ENCODE data around the gene GPX7. TPM values are rescaled to one million over a fixed set of nuclear protein-coding genes. Genes with fewer than 3 reads are reported as not detected.

The GPX7 gene
- total and polyA plus RNA-seq, 5 experiments from 2014 or later, result 25.0 to 34.5 (median 30.3) TPM

DNA sequence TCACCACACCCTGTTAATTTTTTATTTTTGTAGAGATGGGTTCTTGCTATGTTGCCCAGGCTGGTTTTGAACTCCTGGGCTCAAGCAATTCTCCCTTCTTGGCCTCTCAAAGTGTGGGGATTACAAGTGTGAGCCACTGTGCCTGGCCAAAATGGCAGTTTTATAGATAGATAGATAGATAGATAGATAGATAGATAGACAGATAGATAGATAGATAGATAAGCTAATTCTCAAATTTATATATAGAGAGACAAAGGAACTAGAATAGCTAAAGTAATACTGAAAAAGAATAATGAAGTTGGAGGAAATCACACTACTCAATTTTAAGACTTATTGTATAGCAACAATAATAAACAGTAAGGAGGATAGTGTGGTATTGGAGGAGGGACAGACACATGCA lies 51.9 kb downstream of the GPX7 start:
- Mint-ChIP-seq H3K27ac (peak overlapping the region in 9 of 10 donors; percentile 4 to 87 (median 56)), H3K36me3 (peaks cover 6 to 76% (median 13%) of the 10 kb centered on the region in 3 donors), H3K4me3 (no peak overlapping the region), H3K9me3 (no peaks in the 10 kb centered on the region), H3K4me1 (peaks cover 14 to 44% (median 21%) of the 10 kb centered on the region in 4 donors), H3K27me3 (no peaks in the 10 kb centered on the region)
- POLR2A ChIA-PET, result interaction anchor here (1.1 to 1.5 kb wide), 2 partner anchors 13 to 16 kb away, joined by 3 to 4 read pairs; no protein-coding TSS in a partner anchor
- DNase-seq (no peak), ATAC-seq (no peak)

- POLR2A ChIA-PET, result interaction anchor here (0.6 to 5.7 kb wide), 4 partner anchors 8 to 230 kb away, joined by 4 to 33 read pairs (median 7); partner anchors contain the start of genes SHISAL2A and TUT4
- ATAC-seq (no peak), DNase-seq (no peak)
- H3K9me3 Mint-ChIP-seq, result no peaks in the 10 kb centered on the region
- H3K27ac Mint-ChIP-seq, result peak overlapping the region in 9 of 10 donors; percentile 15 to 84 (median 68)
- H3K4me3 Mint-ChIP-seq, result no peak overlapping the region
- H3K4me1 Mint-ChIP-seq, result peaks cover 10 to 35% (median 20%) of the 10 kb centered on the region in 4 donors
- peaks cover 6 to 60% (median 12%) of the 10 kb centered on the region in 3 donors for H3K36me3 Mint-ChIP-seq
- H3K27me3 Mint-ChIP-seq, result no peaks in the 10 kb centered on the region
Observed at GRCh38 chr1:52657702-52658101, 55.5 kb downstream of the GPX7 start.

Other genes with a start within 250 kb of the GPX7 start
- 10 to 100 TPM; 87.0 to 96.5 TPM for gene CC2D1B, start 236.2 kb upstream of the GPX7 start, total RNA-seq
- gene CC2D1B, start 236.2 kb upstream of the GPX7 start, polyA plus RNA-seq, result 10 to 100 TPM in 1 of 3 donors, 1 to 10 TPM in 2; 4.2 to 10.5 (median 6.7) TPM
- 1 to 10 TPM; 1.0 to 1.2 TPM for gene ORC1, start 197.9 kb upstream of the GPX7 start, total RNA-seq
- gene ORC1, start 197.9 kb upstream of the GPX7 start, polyA plus RNA-seq, result under 1 TPM in 1 of 3 donors, not detected in 2; 0.18 TPM
- gene PRPF38A, start 197.8 kb upstream of the GPX7 start, total RNA-seq, result 10 to 100 TPM; 78.3 to 89.1 TPM
- 10 to 100 TPM; 31.2 to 36.5 (median 35.5) TPM for gene PRPF38A, start 197.8 kb upstream of the GPX7 start, polyA plus RNA-seq
- gene TUT4, start 49.3 kb upstream of the GPX7 start, total RNA-seq, result 100 to 1,000 TPM; 171 to 178 TPM
- gene TUT4, start 49.3 kb upstream of the GPX7 start, polyA plus RNA-seq, result 10 to 100 TPM; 31.6 to 40.9 (median 32.7) TPM
- 10 to 100 TPM; 83.4 to 89.0 TPM for gene SHISAL2A, start 30.8 kb downstream of the GPX7 start, total RNA-seq
- 10 to 100 TPM in 1 of 3 donors, 1 to 10 TPM in 2; 7.1 to 12.1 (median 7.9) TPM for gene SHISAL2A, start 30.8 kb downstream of the GPX7 start, polyA plus RNA-seq
- 1 to 10 TPM; 2.4 to 3.0 TPM for gene COA7, start 96.0 kb downstream of the GPX7 start, total RNA-seq
- gene COA7, start 96.0 kb downstream of the GPX7 start, polyA plus RNA-seq, result 1 to 10 TPM; 3.1 to 4.2 (median 3.9) TPM
- 10 to 100 TPM; 23.6 to 25.9 TPM for gene ZYG11B, start 124.1 kb downstream of the GPX7 start, total RNA-seq
- gene ZYG11B, start 124.1 kb downstream of the GPX7 start, polyA plus RNA-seq, result 10 to 100 TPM; 12.3 to 14.9 (median 12.5) TPM
- gene ZYG11A, start 240.4 kb downstream of the GPX7 start, total RNA-seq, result not detected
- under 1 TPM in 1 of 3 donors, not detected in 2; 0.05 TPM for gene ZYG11A, start 240.4 kb downstream of the GPX7 start, polyA plus RNA-seq

Data from naive thymus-derived CD8-positive, alpha-beta T cell (primary cell).